ENCODE measurements around the gene SPINK1. TPM values are rescaled to one million over a fixed set of nuclear protein-coding genes. Genes with fewer than 3 reads are reported as not detected.

The SPINK1 gene
- total RNA-seq, 1 experiment from 2014 or later: not detected

- TF ChIP-seq CTCF (conservative IDR thresholded peaks at IDR 0.05) (no peak), EZH2 (IDR thresholded peaks at IDR 0.05; ENCODE audit: low read depth) (no peak)
- no peak overlapping the region for H2AFZ ChIP-seq
- no TSS peak for BruUV-seq (replicated peaks)
- H3K36me3 ChIP-seq (ENCODE audit: low read depth): no peaks in the 10 kb centered on the region
- no peaks in the 10 kb centered on the region for H3K27me3 ChIP-seq (ENCODE audit: insufficient read depth, low read depth)
- intact Hi-C loops (cut with micrococcal nuclease; ENCODE audit: unreplicated experiment): no loop called here
- H3K9me2 ChIP-seq (ENCODE audit: insufficient read depth): no peaks in the 10 kb centered on the region
- H3F3A ChIP-seq (ENCODE audit: insufficient read depth, low read depth): no peaks in the 10 kb centered on the region
- ChIA-PET POLR2A (ENCODE audit: unreplicated experiment) (no interaction called here), CTCF (no interaction called here)
- no peak overlapping the region for H3K27ac ChIP-seq
- no peaks in the 10 kb centered on the region for H3K4me1 ChIP-seq (replicated peaks; ENCODE audit: insufficient read depth)
- no peak for DNase-seq
- H3K79me2 ChIP-seq (ENCODE audit: low read depth): no peaks in the 10 kb centered on the region
- no peak overlapping the region for H3K4me3 ChIP-seq
- H3K9me3 ChIP-seq (ENCODE audit: insufficient read depth, low read depth): no peaks in the 10 kb centered on the region
- H3K4me2 ChIP-seq: no peak overlapping the region
- no peaks in the 10 kb centered on the region for H4K20me1 ChIP-seq (ENCODE audit: insufficient read depth)
These were observed 22.9 kb upstream of the SPINK1 start for GRCh38 chr5:147854331-147854730.

- Histone ChIP-seq H4K20me1 (ENCODE audit: insufficient read depth) (no peaks in the 10 kb centered on the region), H3K9me2 (ENCODE audit: insufficient read depth) (no peaks in the 10 kb centered on the region), H3K4me2 (no peak overlapping the region), H3K36me3 (ENCODE audit: low read depth) (no peaks in the 10 kb centered on the region), H3K9me3 (ENCODE audit: insufficient read depth, low read depth) (no peaks in the 10 kb centered on the region), H3K27ac (no peak overlapping the region), H2AFZ (no peak overlapping the region), H3K4me3 (no peak overlapping the region), H3K79me2 (ENCODE audit: low read depth) (no peaks in the 10 kb centered on the region), H3K4me1 (replicated peaks; ENCODE audit: insufficient read depth) (no peaks in the 10 kb centered on the region), H3F3A (ENCODE audit: insufficient read depth, low read depth) (no peaks in the 10 kb centered on the region), H3K27me3 (ENCODE audit: insufficient read depth, low read depth) (no peaks in the 10 kb centered on the region)
- POLR2A ChIA-PET (ENCODE audit: unreplicated experiment): no interaction called here
- intact Hi-C loops (cut with micrococcal nuclease; ENCODE audit: unreplicated experiment): no loop called here
- CTCF ChIA-PET: no interaction called here
- DNase-seq: no peak
- TF ChIP-seq EZH2 (IDR thresholded peaks at IDR 0.05; ENCODE audit: low read depth) (no peak), CTCF (conservative IDR thresholded peaks at IDR 0.05) (no peak)
- no TSS peak for BruUV-seq (replicated peaks)
These were observed 22.0 kb upstream of the SPINK1 start for GRCh38 chr5:147853372-147853987.

GRCh38 chr5:147852365-147852764, 20.9 kb upstream of the SPINK1 start:
- H3K4me3 ChIP-seq: no peak overlapping the region
- no peaks in the 10 kb centered on the region for H3F3A ChIP-seq (ENCODE audit: insufficient read depth, low read depth)
- H3K4me1 ChIP-seq (replicated peaks; ENCODE audit: insufficient read depth): no peaks in the 10 kb centered on the region
- no peak overlapping the region for H3K27ac ChIP-seq
- BruUV-seq (replicated peaks): no TSS peak
- no peak for DNase-seq
- H3K27me3 ChIP-seq (ENCODE audit: insufficient read depth, low read depth): 0 out of 2 replicates have a peak, but pooled peaks cover 3% of the 10 kb centered on the region
- ChIA-PET POLR2A (ENCODE audit: unreplicated experiment) (no interaction called here), CTCF (no interaction called here)
- no peak overlapping the region for H3K4me2 ChIP-seq
- TF ChIP-seq EZH2 (IDR thresholded peaks at IDR 0.05; ENCODE audit: low read depth) (no peak), CTCF (conservative IDR thresholded peaks at IDR 0.05) (no peak)
- no peaks in the 10 kb centered on the region for H3K9me3 ChIP-seq (ENCODE audit: insufficient read depth, low read depth)
- intact Hi-C loops (cut with micrococcal nuclease; ENCODE audit: unreplicated experiment): no loop called here
- no peaks in the 10 kb centered on the region for H3K9me2 ChIP-seq (ENCODE audit: insufficient read depth)
- H2AFZ ChIP-seq: no peak overlapping the region
- no peaks in the 10 kb centered on the region for H4K20me1 ChIP-seq (ENCODE audit: insufficient read depth)
- H3K36me3 ChIP-seq (ENCODE audit: low read depth): no peaks in the 10 kb centered on the region
- H3K79me2 ChIP-seq (ENCODE audit: low read depth): no peaks in the 10 kb centered on the region
